SK-N-SH (cell line): ENCODE measurements around the gene SNX3. TPM values are rescaled to one million over a fixed set of nuclear protein-coding genes. Genes with fewer than 3 reads are reported as not detected.
A peak's percentile ranks its signal among the peaks of the same experiment; 100 is the strongest.

Experiments
- CTCF ChIA-PET: fragments of 300-600, 350-600 bp; formaldehyde crosslinking; extraction: SDS; loops from one replicate; lab custom pipeline; 2021; lab: Yijun Ruan, JAX
- POLR2A ChIA-PET: fragments of 350-600 bp; sonication (Branson Sonifier 250); formaldehyde crosslinking; extraction: SDS; loops from one replicate; lab custom pipeline; 2020; ENCODE audit warnings: antibody characterized with exemption, inconsistent platforms; lab: Yijun Ruan, JAX
- DNase-seq: peaks from one replicate; pipeline ENCODE4 v3.0.0; 2012
- H2AFZ ChIP-seq: fragments of 200-600 bp; sonication (generic); 2 replicates; pipeline ENCODE4 v1.8.1; 2016; ENCODE audit warnings: antibody characterized with exemption, mild to moderate bottlenecking, low read depth
- H3F3A ChIP-seq: fragments of 200-600 bp; sonication (generic); replicated peaks from 2 replicates; pipeline ENCODE3; 2016; ENCODE audit warnings: antibody characterized with exemption, mild to moderate bottlenecking; ENCODE audit not compliant: insufficient read depth
- H3K27ac ChIP-seq, 2 experiments: fragments of 200-500 bp in 1 of 2; fragments of 200-600 bp in 1 of 2; sonication (Bioruptor generic) in 1 of 2; sonication (generic), shearing (Covaris generic) in 1 of 2; 2 replicates each; pipeline versions ENCODE4 v1.5.1 to v1.6.1; 2014 to 2016; ENCODE audit warnings: low read depth in 2 of 2, inconsistent platforms in 1 of 2, low read length in 1 of 2, mild to moderate bottlenecking in 1 of 2, mixed read lengths in 1 of 2
- H3K27me3 ChIP-seq: fragments of 200-600 bp; sonication (generic), shearing (Covaris generic); 2 replicates; pipeline ENCODE4 v1.6.1; 2016; ENCODE audit warnings: mixed run types; ENCODE audit not compliant: insufficient read depth
- H3K36me3 ChIP-seq, 2 experiments: fragments of 200-500 bp in 1 of 2; fragments of 200-600 bp in 1 of 2; sonication (Bioruptor generic) in 1 of 2; sonication (generic) in 1 of 2; replicated peaks in 1 of 2; 2 replicates each; pipeline versions ENCODE3 to v1.5.1; 2014 to 2016; ENCODE audit warnings: low read length in 1 of 2, mild to moderate bottlenecking in 1 of 2; ENCODE audit not compliant: insufficient read depth in 2 of 2, control insufficient read depth in 1 of 2
- H3K4me1 ChIP-seq, 2 experiments: fragments of 200-500 bp in 1 of 2; fragments of 200-600 bp in 1 of 2; sonication (Bioruptor generic) in 1 of 2; sonication (generic), shearing (Covaris generic) in 1 of 2; 2 replicates each; pipeline versions ENCODE4 v1.5.1 to v1.6.1; 2014 to 2016; ENCODE audit warnings: low read depth in 1 of 2, low read length in 1 of 2, mixed run types in 1 of 2; ENCODE audit not compliant: insufficient read depth in 2 of 2, control insufficient read depth in 1 of 2
- H3K4me2 ChIP-seq: fragments of 200-600 bp; sonication (generic), shearing (Covaris generic); 2 replicates; pipeline ENCODE4 v1.6.1; 2017; ENCODE audit warnings: mixed run types
- H3K4me3 ChIP-seq, 2 experiments: fragments of 200-500 bp in 1 of 2; fragments of 200-600 bp in 1 of 2; sonication (Bioruptor generic) in 1 of 2; sonication (generic), shearing (Covaris generic) in 1 of 2; 2 replicates each; pipeline versions ENCODE4 v1.5.1 to v1.8.1; 2014 to 2016; ENCODE audit warnings: low read depth in 2 of 2, inconsistent platforms in 1 of 2, low read length in 1 of 2, mild to moderate bottlenecking in 1 of 2, mixed read lengths in 1 of 2, moderate library complexity in 1 of 2
- H3K79me2 ChIP-seq: fragments of 200-600 bp; sonication (generic); 2 replicates; pipeline ENCODE4 v1.8.1; 2017; ENCODE audit warnings: mild to moderate bottlenecking; ENCODE audit not compliant: insufficient read depth
- H3K9ac ChIP-seq: fragments of 200-600 bp; sonication (generic); 2 replicates; pipeline ENCODE4 v1.6.1; 2017; ENCODE audit warnings: mixed run types
- H3K9me2 ChIP-seq: fragments of 200-600 bp; sonication (generic); 2 replicates; pipeline ENCODE4 v1.6.1; 2017; ENCODE audit warnings: mixed run types
- H3K9me3 ChIP-seq: fragments of 200-600 bp; sonication (generic); 2 replicates; pipeline ENCODE4 v1.6.1; 2017; ENCODE audit warnings: mixed run types, mild to moderate bottlenecking, moderate library complexity
- H4K20me1 ChIP-seq: fragments of 200-600 bp; sonication (generic); 2 replicates; pipeline ENCODE4 v1.6.1; 2017; ENCODE audit warnings: mild to moderate bottlenecking, mixed run types; ENCODE audit not compliant: insufficient read depth
- CHD2 ChIP-seq: fragments of 150-350 bp; IDR thresholded peaks from 2 replicates; pipeline ENCODE4 v1.6.1; 2018; ENCODE audit warnings: low read length; ENCODE audit not compliant: partially characterized antibody
- ELF1 ChIP-seq: IDR thresholded peaks from 2 replicates; pipeline ENCODE4 v1.4.0; 2012
- EP300 ChIP-seq, 2 experiments: IDR thresholded peaks; 2 replicates each; pipeline versions ENCODE4 v1.4.0 to v1.6.1; 2012; ENCODE audit warnings: borderline replicate concordance in 1 of 2, low read depth in 1 of 2, low read length in 1 of 2
- FOSL2 ChIP-seq: IDR thresholded peaks from 2 replicates; pipeline ENCODE4 v1.4.0; 2012; ENCODE audit warnings: low read depth, mild to moderate bottlenecking, moderate library complexity, borderline replicate concordance
- FOXJ3 ChIP-seq: sonication (generic); formaldehyde crosslinking; IDR thresholded peaks from 2 replicates; pipeline ENCODE4 v1.5.1; 2020; ENCODE audit warnings: mild to moderate bottlenecking, missing genetic modification reagents
- FOXM1 ChIP-seq: IDR thresholded peaks from 2 replicates; pipeline ENCODE4 v1.4.0; 2012; ENCODE audit warnings: low read depth, mild to moderate bottlenecking
- MEF2A ChIP-seq: IDR thresholded peaks from 2 replicates; pipeline ENCODE4 v1.4.0; 2012; ENCODE audit warnings: low read depth, borderline replicate concordance
- MXI1 ChIP-seq: IDR thresholded peaks from 2 replicates; pipeline ENCODE4 v1.6.1; 2012; ENCODE audit warnings: mild to moderate bottlenecking, low read depth, low read length, improper control_type of control experiment
- NFIC ChIP-seq: IDR thresholded peaks from 2 replicates; pipeline ENCODE4 v1.4.0; 2012; ENCODE audit warnings: borderline replicate concordance
- POLR2AphosphoS5 ChIP-seq: IDR thresholded peaks from 2 replicates; pipeline ENCODE4 v1.6.1; 2012; ENCODE audit warnings: low read depth, low read length
- RCOR1 ChIP-seq: fragments of 150-350 bp; IDR thresholded peaks from 2 replicates; pipeline ENCODE4 v1.6.1; 2017; ENCODE audit warnings: antibody characterized with exemption, low read length
- RFX5 ChIP-seq: IDR thresholded peaks from 2 replicates; pipeline ENCODE4 v1.6.1; 2012; ENCODE audit warnings: mild to moderate bottlenecking, improper control_type of control experiment, low read length
- SMC3 ChIP-seq: IDR thresholded peaks from 2 replicates; pipeline ENCODE4 v1.6.1; 2012; ENCODE audit warnings: low read depth, low read length, improper control_type of control experiment
- TAF1 ChIP-seq: IDR thresholded peaks from 2 replicates; pipeline ENCODE4 v1.6.1; 2012; ENCODE audit warnings: low read depth, mild to moderate bottlenecking, low read length, moderate library complexity, borderline replicate concordance
- TCF12 ChIP-seq: IDR thresholded peaks from 2 replicates; pipeline ENCODE4 v1.4.0; 2012
- WGBS: methylation state at CpG from one replicate; pipeline ENCODE4 v1.1.6; 2017; ENCODE audit warnings: low lambda C conversion rate; 5-methylcytosine and 5-hydroxymethylcytosine counted together
- polyA plus RNA-seq, 3 experiments: library from polyadenylated mRNA; depleted of rRNA; stranded (reverse); fragments of >200 nt; gene quantifications; 2 replicates each; pipeline ENCODE4 v1.2.3, GENCODE V29; 2012
- TF ChIP-seq, protein P1 (sequence below): IDR thresholded peaks from 2 replicates; pipeline ENCODE4 v1.4.0; 2012; ENCODE audit warnings: low read depth
- TF ChIP-seq, protein P2 (sequence below): fragments of 150-350 bp; IDR thresholded peaks from 2 replicates; pipeline ENCODE4 v1.6.1; 2017; ENCODE audit warnings: antibody characterized with exemption, low read length, low read depth, borderline replicate concordance
- TF ChIP-seq, protein P3 (sequence below): IDR thresholded peaks from 2 replicates; pipeline ENCODE4 v1.6.1; 2012; ENCODE audit warnings: mild to moderate bottlenecking, low read depth, low read length, moderate library complexity
- TF ChIP-seq, protein P4 (sequence below): IDR thresholded peaks from 2 replicates; pipeline ENCODE4 v1.4.0; 2012; ENCODE audit warnings: low read depth, borderline replicate concordance

The SNX3 gene
- polyA plus RNA-seq, 1 of the 3 experiments (the other 2 are of a cell fraction): 105 TPM

DNA sequence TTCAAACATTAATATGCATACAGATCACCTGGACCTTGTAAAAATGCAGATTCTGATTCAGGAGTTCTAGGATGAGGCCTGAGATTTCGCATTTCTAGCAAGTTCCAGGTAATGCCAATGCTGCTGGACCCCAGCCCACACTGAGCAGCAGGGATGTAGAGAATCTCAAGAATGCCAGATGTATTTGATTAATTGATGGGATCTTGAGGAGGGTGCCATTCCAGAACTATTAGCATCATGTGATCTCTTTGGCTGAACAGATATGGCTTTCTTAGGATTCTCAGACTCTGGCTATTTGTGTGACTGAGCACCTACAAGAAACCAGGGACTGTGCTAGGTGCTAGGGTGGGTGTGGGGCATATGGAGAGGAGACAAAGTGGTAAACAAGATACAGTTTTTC, 16.5 kb upstream of the SNX3 start:
- no peaks in the 10 kb centered on the region for H3K27me3 ChIP-seq
- H3K9me2 ChIP-seq: no peaks in the 10 kb centered on the region
- no peak for DNase-seq
- no peak overlapping the region for H2AFZ ChIP-seq
- H3F3A ChIP-seq: no peaks in the 10 kb centered on the region
- no peak overlapping the region for H3K4me3 ChIP-seq
- no peak overlapping the region for H3K27ac ChIP-seq
- no peaks in the 10 kb centered on the region for H3K9me3 ChIP-seq
- ChIA-PET CTCF (no interaction called here), POLR2A (no interaction called here)
- no peaks in the 10 kb centered on the region for H3K36me3 ChIP-seq
- H3K79me2 ChIP-seq: no peaks in the 10 kb centered on the region
- 89% methylated on average over 1 of the region's 1 CpG for WGBS
- H3K9ac ChIP-seq: no peak overlapping the region
- H3K4me2 ChIP-seq: no peak overlapping the region
- TF ChIP-seq, protein P1, sequence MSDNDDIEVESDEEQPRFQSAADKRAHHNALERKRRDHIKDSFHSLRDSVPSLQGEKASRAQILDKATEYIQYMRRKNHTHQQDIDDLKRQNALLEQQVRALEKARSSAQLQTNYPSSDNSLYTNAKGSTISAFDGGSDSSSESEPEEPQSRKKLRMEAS: no peak
- TF ChIP-seq TCF12: peak; percentile 13; the same call in 1 of the 2 replicates
- TF ChIP-seq, protein P2, sequence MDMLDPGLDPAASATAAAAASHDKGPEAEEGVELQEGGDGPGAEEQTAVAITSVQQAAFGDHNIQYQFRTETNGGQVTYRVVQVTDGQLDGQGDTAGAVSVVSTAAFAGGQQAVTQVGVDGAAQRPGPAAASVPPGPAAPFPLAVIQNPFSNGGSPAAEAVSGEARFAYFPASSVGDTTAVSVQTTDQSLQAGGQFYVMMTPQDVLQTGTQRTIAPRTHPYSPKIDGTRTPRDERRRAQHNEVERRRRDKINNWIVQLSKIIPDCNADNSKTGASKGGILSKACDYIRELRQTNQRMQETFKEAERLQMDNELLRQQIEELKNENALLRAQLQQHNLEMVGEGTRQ: no peak
- no peaks in the 10 kb centered on the region for H4K20me1 ChIP-seq
- H3K4me1 ChIP-seq: no peaks in the 10 kb centered on the region

DNA sequence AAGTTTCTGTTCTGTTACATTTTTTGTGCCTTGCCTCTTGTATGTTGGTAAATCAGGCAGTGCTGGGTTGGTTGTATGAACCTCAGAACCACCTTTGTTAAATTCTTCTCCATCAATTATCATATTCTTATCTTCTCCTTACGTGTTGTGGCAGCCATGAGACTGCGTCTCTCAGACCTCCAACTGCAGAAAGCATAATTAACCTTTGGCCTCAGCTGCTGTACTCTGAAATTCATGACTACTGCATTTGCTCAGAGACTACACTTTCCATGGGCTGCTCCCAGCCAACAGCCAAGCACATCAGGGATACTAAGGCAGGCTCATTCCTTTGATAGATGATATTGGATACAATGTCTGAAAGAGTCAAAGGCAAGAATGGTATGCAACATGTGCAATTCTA, 15.1 kb upstream of the SNX3 start:
- Histone ChIP-seq H3K9ac (no peak overlapping the region), H3K4me2 (no peak overlapping the region), H3K4me3 (no peak overlapping the region), H3K9me2 (no peaks in the 10 kb centered on the region), H4K20me1 (no peaks in the 10 kb centered on the region), H3K36me3 (no peaks in the 10 kb centered on the region), H3F3A (no peaks in the 10 kb centered on the region), H3K9me3 (no peaks in the 10 kb centered on the region)
- 96% methylated on average over 2 of the region's 2 CpGs for WGBS
- TF ChIP-seq TAF1 (no peak), SMC3 (no peak), RFX5 (no peak), MXI1 (no peak), POLR2AphosphoS5 (no peak), FOXM1 (no peak), MEF2A (no peak), CHD2 (no peak), RCOR1 (no peak), EP300 (IDR thresholded peaks at IDR 0.05; ENCODE audit: borderline replicate concordance in 1 of 2, low read depth in 1 of 2, low read length in 1 of 2) (no peak), FOSL2 (no peak), TCF12 (no peak), NFIC (no peak), ELF1 (no peak), FOXJ3 (CRISPR knock-in tag) (no peak)
- TF ChIP-seq, protein P1: no peak
- TF ChIP-seq, protein P3, sequence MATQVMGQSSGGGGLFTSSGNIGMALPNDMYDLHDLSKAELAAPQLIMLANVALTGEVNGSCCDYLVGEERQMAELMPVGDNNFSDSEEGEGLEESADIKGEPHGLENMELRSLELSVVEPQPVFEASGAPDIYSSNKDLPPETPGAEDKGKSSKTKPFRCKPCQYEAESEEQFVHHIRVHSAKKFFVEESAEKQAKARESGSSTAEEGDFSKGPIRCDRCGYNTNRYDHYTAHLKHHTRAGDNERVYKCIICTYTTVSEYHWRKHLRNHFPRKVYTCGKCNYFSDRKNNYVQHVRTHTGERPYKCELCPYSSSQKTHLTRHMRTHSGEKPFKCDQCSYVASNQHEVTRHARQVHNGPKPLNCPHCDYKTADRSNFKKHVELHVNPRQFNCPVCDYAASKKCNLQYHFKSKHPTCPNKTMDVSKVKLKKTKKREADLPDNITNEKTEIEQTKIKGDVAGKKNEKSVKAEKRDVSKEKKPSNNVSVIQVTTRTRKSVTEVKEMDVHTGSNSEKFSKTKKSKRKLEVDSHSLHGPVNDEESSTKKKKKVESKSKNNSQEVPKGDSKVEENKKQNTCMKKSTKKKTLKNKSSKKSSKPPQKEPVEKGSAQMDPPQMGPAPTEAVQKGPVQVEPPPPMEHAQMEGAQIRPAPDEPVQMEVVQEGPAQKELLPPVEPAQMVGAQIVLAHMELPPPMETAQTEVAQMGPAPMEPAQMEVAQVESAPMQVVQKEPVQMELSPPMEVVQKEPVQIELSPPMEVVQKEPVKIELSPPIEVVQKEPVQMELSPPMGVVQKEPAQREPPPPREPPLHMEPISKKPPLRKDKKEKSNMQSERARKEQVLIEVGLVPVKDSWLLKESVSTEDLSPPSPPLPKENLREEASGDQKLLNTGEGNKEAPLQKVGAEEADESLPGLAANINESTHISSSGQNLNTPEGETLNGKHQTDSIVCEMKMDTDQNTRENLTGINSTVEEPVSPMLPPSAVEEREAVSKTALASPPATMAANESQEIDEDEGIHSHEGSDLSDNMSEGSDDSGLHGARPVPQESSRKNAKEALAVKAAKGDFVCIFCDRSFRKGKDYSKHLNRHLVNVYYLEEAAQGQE: no peak
- TF ChIP-seq, protein P4, sequence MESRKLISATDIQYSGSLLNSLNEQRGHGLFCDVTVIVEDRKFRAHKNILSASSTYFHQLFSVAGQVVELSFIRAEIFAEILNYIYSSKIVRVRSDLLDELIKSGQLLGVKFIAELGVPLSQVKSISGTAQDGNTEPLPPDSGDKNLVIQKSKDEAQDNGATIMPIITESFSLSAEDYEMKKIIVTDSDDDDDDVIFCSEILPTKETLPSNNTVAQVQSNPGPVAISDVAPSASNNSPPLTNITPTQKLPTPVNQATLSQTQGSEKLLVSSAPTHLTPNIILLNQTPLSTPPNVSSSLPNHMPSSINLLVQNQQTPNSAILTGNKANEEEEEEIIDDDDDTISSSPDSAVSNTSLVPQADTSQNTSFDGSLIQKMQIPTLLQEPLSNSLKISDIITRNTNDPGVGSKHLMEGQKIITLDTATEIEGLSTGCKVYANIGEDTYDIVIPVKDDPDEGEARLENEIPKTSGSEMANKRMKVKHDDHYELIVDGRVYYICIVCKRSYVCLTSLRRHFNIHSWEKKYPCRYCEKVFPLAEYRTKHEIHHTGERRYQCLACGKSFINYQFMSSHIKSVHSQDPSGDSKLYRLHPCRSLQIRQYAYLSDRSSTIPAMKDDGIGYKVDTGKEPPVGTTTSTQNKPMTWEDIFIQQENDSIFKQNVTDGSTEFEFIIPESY: no peak
- TF ChIP-seq, protein P2: no peak
- TF ChIP-seq, all 33 proteins: peak for 0
- DNase-seq: no peak
- Histone ChIP-seq H3K4me1 (no peaks in the 10 kb centered on the region), H3K27ac (no peak overlapping the region), H3K79me2 (no peaks in the 10 kb centered on the region), H3K27me3 (no peaks in the 10 kb centered on the region), H2AFZ (no peak overlapping the region)
- CTCF ChIA-PET: no interaction called here
- POLR2A ChIA-PET: no interaction called here
